A549 (cell line): Measurements from ENCODE around the gene ETV3.

Experiments
- HDAC2 ChIP-seq: fragments of 200-600 bp; sonication (generic); IDR thresholded peaks from 2 replicates; pipeline ENCODE4 v1.6.1; 2016
- MAFK ChIP-seq: fragments of 450-650 bp; IDR thresholded peaks from 2 replicates; pipeline ENCODE4 v1.6.1; 2014; ENCODE audit not compliant: partially characterized antibody
- POLR2A ChIP-seq: IDR thresholded peaks from 2 replicates; pipeline ENCODE4 v1.6.1; 2012; ENCODE audit warnings: mild to moderate bottlenecking, low read length
- RAD21 ChIP-seq, 2 experiments: fragments of >200 bp in 1 of 2; sonication (Bioruptor Twin) in 1 of 2; formaldehyde crosslinking in 1 of 2; IDR thresholded peaks in 1 of 2; conservative IDR thresholded peaks in 1 of 2; 2 replicates in 1 of 2; 3 replicates in 1 of 2; pipeline ENCODE4 v1.6.1; 2012 to 2018; ENCODE audit warnings: inconsistent platforms in 1 of 2
- TF ChIP-seq, protein P1 (sequence below): fragments of >200 bp; sonication (Bioruptor Twin); formaldehyde crosslinking; IDR thresholded peaks from 3 replicates; pipeline ENCODE4 v1.5.1; 2016
- TF ChIP-seq, protein P2 (sequence below): fragments of 450-650 bp; IDR thresholded peaks from 2 replicates; pipeline ENCODE4 v1.6.1; 2014; ENCODE audit warnings: antibody characterized with exemption

DNA sequence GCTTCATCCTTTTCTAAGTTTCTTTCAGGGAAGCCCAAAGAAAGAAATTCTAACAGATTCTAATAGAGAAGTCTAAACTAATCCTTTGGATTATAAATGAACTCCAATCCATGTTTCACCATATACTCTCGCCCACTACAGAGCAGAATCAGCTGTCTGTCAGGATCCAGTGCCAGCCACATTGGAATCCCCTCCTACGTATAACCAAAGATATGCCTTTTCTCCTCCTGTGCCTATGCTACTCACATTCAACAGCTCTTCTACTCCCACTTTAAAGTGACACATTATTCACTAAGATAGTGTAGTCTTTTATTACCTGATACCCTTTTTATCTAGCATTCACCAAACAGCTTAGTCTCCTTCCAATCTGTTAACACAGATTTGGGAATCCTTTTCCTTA is 3.1 kb downstream of the ETV3 start:
- TF ChIP-seq, protein P1, sequence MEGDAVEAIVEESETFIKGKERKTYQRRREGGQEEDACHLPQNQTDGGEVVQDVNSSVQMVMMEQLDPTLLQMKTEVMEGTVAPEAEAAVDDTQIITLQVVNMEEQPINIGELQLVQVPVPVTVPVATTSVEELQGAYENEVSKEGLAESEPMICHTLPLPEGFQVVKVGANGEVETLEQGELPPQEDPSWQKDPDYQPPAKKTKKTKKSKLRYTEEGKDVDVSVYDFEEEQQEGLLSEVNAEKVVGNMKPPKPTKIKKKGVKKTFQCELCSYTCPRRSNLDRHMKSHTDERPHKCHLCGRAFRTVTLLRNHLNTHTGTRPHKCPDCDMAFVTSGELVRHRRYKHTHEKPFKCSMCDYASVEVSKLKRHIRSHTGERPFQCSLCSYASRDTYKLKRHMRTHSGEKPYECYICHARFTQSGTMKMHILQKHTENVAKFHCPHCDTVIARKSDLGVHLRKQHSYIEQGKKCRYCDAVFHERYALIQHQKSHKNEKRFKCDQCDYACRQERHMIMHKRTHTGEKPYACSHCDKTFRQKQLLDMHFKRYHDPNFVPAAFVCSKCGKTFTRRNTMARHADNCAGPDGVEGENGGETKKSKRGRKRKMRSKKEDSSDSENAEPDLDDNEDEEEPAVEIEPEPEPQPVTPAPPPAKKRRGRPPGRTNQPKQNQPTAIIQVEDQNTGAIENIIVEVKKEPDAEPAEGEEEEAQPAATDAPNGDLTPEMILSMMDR = no peak
- TF ChIP-seq MAFK (no peak), POLR2A (no peak), RAD21 (conservative IDR thresholded peaks at IDR 0.05 in 1 of 2, IDR thresholded peaks at IDR 0.05 in 1 of 2) (no peak), HDAC2 (no peak)
- TF ChIP-seq, protein P2, sequence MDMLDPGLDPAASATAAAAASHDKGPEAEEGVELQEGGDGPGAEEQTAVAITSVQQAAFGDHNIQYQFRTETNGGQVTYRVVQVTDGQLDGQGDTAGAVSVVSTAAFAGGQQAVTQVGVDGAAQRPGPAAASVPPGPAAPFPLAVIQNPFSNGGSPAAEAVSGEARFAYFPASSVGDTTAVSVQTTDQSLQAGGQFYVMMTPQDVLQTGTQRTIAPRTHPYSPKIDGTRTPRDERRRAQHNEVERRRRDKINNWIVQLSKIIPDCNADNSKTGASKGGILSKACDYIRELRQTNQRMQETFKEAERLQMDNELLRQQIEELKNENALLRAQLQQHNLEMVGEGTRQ = no peak
